CD4-positive, alpha-beta T cell treated with Interferon gamma for 1 hour (primary cell): ENCODE data around the gene CYB5RL.
"Not testable (repeated sequence)": the region's sequence is repeated elsewhere in the genome, so short reads cannot be mapped to it uniquely, and the experiment has no call there.

Experiments used
- DNase-seq: peaks from one replicate; pipeline ENCODE4 v3.0.0-alpha.2; 2020

Gene CYB5RL

DNA sequence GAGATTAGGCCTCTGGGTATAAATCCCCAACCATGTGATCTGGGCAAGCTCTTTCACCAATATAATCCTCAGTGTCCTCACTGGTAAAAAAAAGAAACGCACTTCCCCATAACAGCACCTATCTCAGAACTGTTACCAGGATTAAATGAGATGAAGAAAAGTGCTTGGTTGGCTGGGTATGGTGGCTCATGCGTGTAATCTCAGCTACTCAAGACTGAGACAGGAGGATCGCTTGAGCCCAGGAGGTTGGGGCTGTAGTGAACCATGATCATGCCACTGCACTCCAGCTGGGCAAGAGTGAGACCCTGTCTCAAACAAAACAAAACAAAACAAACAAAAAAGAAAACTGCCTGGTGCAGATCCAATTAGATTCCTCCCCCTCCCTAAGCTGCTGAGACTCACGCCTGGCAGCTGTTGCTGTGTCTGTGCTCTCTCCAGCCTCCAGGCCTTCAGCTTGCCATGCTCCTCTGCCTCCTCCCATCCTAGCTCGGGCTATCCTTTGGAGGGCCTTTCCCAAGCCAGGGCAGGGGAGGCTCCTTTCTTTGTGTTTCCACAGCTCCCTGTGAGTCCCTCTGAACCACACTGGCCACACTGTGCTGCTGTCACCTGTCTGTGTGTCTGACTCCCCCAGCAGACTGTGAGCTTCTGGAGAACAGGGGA, 19.0 kb downstream of the CYB5RL start:
- DNase-seq: no peak

GRCh38 chr1:54178296-54179070, 21.3 kb downstream of the CYB5RL start:
- no peak for DNase-seq

DNA sequence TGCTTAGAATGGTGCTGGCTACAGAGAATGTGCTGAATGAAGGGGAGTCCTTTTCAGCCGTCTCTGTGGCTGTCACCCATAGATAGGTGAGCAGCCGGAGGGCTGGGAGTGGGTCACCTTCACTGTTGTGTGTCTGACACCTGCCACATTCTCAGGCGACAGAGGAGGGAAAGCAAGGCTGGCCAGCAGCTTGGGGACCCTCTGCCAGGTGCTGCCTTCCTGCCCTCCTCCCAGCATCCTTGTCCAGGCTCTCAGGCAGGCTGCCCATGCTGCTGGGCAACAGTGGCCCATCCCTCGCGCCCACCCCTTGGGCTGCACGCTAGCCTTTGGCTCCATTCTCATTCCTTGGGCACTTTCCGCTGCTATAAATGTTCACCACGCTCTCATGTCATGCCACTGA, 22.1 kb downstream of the CYB5RL start:
- DNase-seq: no peak

- DNase-seq: no peak
Observed at GRCh38 chr1:54176621-54177327, 23.1 kb downstream of the CYB5RL start.

DNA sequence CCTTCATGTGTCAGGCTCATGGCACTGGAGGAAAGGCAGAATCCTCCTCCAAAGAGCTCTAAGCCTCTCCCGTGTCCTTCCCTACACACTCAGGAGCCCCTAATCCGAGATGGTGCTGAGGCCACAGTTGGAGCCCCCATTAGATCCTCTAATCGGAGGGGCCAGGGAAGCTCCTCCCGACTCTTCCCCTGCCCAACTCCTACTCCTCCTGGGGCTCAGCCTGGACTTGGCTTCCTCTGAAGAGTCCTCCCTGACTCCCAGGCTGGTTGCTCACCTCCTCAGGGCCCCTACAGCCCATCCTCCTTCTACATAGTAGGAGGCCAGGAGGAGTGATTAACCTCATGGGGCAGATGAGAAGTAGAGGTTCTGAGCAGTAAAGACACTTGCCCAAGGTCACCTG, 25.7 kb downstream of the CYB5RL start:
- DNase-seq: no peak

DNA sequence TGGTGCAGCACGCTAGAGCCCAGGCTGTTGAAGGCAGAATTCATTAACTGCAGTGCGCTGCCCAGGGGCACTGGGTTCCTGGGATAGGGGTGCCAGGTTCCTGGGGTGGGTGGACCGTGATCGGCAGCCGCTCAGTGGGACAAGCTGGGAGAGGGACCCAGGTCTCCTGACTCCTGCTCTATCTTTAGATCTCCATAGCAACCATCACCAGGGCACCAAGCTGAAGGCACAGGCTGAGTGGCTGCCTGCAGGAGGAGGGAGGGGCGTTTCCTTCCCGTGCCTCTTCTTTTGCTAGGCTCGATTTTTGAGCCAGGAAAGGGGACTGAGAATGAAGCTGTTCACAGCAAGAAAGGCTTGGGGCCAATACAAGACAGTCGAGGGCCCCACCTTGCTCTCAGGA, 26.1 kb downstream of the CYB5RL start:
- DNase-seq: no peak

DNA sequence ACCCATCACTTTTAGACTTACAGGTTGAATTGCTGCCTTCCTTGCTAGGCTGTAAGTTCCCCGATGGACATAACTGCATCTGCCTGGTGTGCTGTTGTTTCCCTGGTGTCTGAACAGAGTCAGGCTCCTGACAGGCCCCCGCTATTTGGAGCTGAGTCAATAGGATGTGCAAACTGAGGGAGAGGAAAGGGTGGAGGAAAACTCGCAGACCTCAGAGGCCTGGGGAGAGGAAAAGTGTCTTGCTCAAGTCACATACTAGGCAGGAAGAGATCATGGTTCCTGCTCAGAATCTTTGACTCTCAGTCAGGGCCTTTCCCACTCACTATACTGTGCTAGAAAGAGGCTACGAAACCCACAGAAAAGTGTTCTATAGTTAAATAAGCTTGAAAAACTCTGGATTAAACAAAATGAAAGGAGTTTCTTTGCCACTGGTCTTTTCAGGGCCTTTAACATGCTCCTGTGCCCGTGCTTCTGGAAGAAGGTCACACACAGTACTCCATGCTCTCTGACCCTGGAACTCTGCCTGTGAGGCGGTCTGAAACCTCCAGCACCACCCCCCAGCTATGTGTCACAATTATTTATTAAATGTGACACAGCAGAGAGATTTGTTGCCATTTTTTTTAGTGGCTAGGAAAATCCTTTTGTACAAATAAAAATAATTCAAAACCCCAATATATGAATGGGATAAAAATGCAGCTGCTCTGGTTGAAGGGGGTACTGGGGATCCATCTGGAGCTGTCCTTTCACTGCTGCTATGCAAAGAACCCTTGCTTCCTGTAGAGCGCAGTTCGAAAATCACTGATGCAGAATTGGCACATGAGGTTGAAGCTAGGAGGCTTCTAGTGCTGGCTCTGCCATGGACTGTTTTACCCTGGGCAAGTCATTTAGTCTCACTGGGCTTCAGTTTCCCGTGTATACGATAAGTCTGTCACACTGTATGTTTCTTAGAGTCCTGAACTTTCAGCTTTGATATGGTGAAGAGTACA, 26.9 kb downstream of the CYB5RL start:
- no peak for DNase-seq

- no peak for DNase-seq
Observed at GRCh38 chr1:54171606-54172005, 28.2 kb downstream of the CYB5RL start.

DNA sequence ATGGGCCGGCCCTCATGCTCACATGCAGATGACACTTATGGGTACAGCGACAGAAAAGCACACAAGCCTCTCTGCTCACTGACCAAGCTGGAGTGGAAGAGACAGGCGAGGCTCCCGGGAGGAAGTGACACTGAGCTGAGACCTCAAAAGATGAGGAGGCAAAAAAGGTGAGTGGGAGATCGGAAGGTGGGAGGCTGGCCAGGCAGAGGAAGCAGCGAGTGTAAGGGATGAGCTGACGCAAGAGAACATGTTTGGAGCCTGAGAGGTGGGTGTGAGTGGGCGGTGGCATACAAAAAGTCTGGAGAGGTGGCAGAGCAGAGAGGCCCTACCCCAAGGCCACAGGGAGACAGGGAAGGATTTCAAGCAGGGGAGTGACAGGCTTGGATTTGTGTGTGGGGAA, 28.8 kb downstream of the CYB5RL start:
- DNase-seq: no peak

DNA sequence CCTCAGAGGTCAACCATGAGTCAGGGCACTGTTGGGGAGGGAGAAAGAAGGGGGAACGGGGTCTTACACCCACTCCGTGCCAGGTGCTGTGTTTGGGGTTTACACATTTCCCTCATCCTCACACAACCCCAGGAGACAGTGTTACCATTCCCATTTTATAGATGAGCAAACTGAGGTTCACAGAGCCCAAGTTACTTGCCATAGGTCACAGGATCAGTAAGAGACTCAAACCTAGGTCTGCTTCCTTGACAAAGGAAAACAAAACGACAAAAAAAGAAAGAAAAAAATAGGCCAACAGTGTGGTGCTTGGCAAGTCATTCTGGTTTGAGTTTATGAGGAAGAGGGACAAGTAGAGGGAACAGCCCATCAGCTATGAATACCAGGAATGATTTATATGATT, 30.8 kb downstream of the CYB5RL start:
- DNase-seq: no peak

DNA sequence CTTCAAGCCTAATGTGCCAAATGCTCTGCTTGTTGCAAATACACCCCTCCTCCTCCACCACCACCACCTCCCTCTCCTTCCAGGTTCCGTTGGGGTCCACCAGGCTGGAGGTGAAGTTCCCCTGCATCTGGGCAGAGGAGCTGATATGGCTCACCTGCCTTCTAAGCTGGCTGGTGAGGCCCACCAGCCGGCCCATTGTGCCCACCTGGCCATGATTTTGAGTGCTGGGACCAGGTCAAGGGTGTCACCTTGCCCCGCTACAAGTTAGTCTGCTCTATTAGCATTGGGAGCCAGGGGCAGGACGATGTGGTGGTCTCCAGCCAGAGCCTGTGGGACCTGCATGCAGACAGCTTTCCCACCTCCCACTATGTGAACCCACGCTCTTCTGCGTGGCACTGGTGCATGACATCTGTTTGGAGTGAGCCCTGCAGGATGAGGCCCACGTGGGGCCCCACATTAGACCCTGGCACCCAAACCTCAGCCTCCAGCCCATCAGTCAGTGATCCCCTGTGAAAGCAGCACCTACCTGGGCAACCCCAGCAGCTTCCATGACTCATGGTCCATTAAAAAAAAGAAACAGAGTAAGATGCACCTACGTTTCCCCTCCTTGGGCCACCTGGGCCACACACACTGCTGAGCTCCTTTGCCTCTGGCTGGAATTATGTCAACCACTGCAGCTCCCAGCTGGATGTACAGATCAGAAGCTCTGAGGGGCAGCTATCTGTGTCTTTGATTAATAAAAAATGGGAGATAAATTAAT, 31.4 kb downstream of the CYB5RL start:
- no peak for DNase-seq

DNA sequence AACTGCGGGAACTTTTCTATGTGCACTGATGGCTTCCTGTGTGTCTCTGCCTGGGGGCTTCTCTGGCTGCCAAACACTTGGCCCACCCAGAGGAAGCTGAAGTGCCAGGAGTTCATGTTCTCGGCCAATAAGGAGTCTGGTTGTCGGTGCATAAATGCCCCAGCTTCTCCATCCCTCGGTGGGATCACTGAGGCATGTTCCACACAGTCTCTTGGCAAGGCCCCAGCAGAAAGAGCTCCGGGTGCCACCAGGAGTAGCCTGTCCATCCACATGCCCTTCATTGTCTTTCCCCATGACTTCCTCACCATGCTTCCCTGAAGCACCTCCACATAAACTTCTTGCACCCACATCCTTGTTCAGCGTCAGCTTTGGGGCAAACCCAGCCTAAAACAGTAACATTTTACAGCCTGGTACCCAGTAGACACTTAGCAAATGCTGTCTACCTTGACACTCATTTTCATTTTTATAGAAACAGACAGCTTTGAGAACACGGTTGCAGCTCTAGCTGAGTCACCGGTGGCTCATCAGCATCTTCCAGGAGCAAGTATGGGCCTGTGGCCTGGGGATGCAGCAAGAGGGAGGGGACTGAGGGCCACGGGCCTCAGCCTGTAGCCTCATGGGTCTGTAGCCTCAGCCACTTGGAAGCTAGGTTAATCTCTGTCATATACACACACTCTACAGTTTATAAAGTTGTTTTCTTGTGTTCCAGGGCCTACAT, 32.2 kb downstream of the CYB5RL start:
- DNase-seq: no peak

- not testable (repeated sequence) for DNase-seq
Observed at GRCh38 chr1:54166357-54166756, 33.5 kb downstream of the CYB5RL start.

DNA sequence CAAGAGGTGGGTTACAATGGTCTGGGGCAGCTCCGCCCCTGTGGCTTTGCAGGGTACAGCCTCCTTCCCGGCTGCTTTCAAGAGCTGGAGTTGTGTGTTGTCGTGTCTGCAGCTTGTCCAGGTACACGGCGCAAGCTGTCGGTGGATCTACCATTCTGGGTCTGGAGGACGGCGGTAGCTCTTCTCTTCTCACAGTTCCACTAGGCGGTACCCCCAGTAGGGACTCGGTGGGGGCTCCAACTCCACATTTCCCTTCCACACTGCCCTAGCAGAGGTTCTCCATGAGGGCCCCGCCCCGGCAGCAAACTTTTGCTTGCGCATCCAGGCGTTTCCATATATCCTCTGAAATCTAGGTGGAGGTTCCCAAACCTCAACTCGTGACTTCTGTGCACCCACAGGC, 34.7 kb downstream of the CYB5RL start:
- no peak for DNase-seq

- DNase-seq: no peak
Observed at GRCh38 chr1:54163573-54163972, 36.3 kb downstream of the CYB5RL start.

DNA sequence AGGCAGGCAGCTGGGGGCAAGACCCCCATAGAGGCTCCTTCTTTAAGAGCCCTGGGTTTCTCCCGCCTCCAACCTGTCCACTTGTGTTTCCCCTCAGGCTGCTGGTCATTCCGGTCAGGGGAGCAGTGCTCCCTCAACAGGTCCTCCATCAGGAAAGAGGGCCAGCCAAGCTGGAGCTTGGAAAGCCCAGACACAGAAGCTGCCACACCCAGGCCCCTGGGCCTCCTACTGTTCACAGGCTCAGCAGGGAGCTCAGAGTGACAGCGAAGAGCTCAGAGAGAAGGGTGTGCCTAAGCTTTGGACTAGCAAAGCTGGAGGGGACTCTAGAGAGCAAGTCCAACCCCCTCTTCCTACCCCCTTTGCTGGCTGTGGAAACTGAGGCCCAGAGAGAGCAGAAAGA, 36.8 kb downstream of the CYB5RL start:
- DNase-seq: no peak

DNA sequence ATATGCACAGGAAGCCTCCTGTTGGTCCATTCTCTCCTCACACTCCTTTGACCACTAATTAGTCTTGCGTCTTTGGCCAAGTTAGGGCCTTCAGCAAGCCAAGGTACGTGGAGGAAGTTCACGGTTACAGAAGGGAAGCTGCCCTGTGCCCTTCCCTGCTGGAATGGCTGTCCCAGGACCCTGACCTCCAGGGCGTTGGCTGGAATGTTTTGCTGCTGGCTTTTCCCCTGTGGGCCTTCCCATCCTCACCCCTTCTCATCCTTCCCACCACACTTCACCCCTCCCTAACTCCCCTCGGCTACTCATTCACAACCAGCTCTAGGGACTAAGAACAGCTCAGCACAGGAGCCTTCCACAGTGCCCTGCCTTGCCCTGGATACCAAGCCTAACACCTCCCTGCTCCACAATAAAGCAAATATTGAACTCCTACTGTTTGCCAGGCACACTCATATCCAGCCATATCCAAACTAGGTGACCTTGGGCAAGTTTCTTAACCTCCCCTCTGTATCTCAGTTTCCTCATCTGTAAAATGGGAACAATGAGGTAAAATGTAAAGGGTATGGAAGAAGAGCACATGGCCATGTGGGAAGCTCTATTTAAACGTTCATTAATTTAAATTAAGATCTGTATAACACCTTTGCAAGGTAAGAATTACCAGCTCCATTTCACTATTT, 38.2 kb downstream of the CYB5RL start:
- DNase-seq: no peak

GRCh38 chr1:54160351-54160750, 39.5 kb downstream of the CYB5RL start:
- DNase-seq: no peak

GRCh38 chr1:54159733-54160316, 40.0 kb downstream of the CYB5RL start:
- DNase-seq: no peak

GRCh38 chr1:54158071-54158470, 41.8 kb downstream of the CYB5RL start:
- no peak for DNase-seq
